Osteocyte (in vitro differentiated cells): ENCODE data around the gene ETAA1. TPM values are rescaled to one million over a fixed set of nuclear protein-coding genes. Genes with fewer than 3 reads are reported as not detected.

Source experiments
- DNase-seq: peaks from one replicate; pipeline ENCODE4 v3.0.0; 2021; ENCODE audit warnings: mixed read lengths; ENCODE audit not compliant: unreplicated experiment; ENCODE audit errors: extremely low spot score
- H3K27ac Mint-ChIP-seq: one replicate; pipeline ENCODE4 v1.8.0; 2021; ENCODE audit warnings: mild to moderate bottlenecking, mixed read lengths; ENCODE audit not compliant: unreplicated experiment
- H3K27me3 Mint-ChIP-seq: one replicate; pipeline ENCODE4 v1.8.0; 2021; ENCODE audit warnings: mixed read lengths; ENCODE audit not compliant: unreplicated experiment
- H3K36me3 Mint-ChIP-seq: one replicate; pipeline ENCODE4 v1.8.0; 2021; ENCODE audit warnings: mixed read lengths; ENCODE audit not compliant: unreplicated experiment
- H3K4me1 Mint-ChIP-seq: one replicate; pipeline ENCODE4 v1.8.0; 2021; ENCODE audit warnings: mixed read lengths; ENCODE audit not compliant: unreplicated experiment
- H3K4me3 Mint-ChIP-seq: one replicate; pipeline ENCODE4 v1.8.0; 2021; ENCODE audit warnings: mild to moderate bottlenecking, moderate library complexity, mixed read lengths; ENCODE audit not compliant: unreplicated experiment
- H3K9me3 Mint-ChIP-seq: one replicate; pipeline ENCODE4 v1.8.0; 2021; ENCODE audit warnings: mixed read lengths; ENCODE audit not compliant: unreplicated experiment
- CTCF ChIP-seq: fragments of 200-600 bp; sonication (generic); IDR thresholded peaks from 2 replicates; pipeline ENCODE4 v1.5.0; 2021; ENCODE audit warnings: antibody characterized with exemption, mild to moderate bottlenecking, moderate library complexity
- total RNA-seq: library from RNA; stranded (reverse); gene quantifications from 2 replicates; pipeline ENCODE4 v1.2.1, GENCODE V29; 2021

ETAA1 gene
- total RNA-seq, 1 donor from 2014 or later: 16.2 TPM

GRCh38 chr2:67457699-67458098, 60.6 kb downstream of the ETAA1 start:
- no peak overlapping the region for H3K4me3 Mint-ChIP-seq
- no peak for TF ChIP-seq CTCF
- no peaks in the 10 kb centered on the region for H3K4me1 Mint-ChIP-seq
- no peak for DNase-seq
- no peaks in the 10 kb centered on the region for H3K36me3 Mint-ChIP-seq
- no peaks in the 10 kb centered on the region for H3K27me3 Mint-ChIP-seq
- H3K27ac Mint-ChIP-seq: no peak overlapping the region
- H3K9me3 Mint-ChIP-seq: peaks cover 5% of the 10 kb centered on the region

- no peak for TF ChIP-seq CTCF
- Mint-ChIP-seq H3K27me3 (no peaks in the 10 kb centered on the region), H3K4me3 (no peak overlapping the region), H3K9me3 (no peaks in the 10 kb centered on the region), H3K27ac (no peak overlapping the region), H3K4me1 (no peaks in the 10 kb centered on the region), H3K36me3 (no peaks in the 10 kb centered on the region)
- DNase-seq: no peak
Observed at GRCh38 chr2:67459761-67460160, 62.6 kb downstream of the ETAA1 start.
